HG02970 (cell line): Measurements from ENCODE around the gene RNF19B.

Source experiments
- ATAC-seq: cut with Tn5 transposase; IDR thresholded peaks from one replicate; pipeline ENCODE4 v1.9.1; 2021; ENCODE audit warnings: mild to moderate bottlenecking, moderate library complexity, moderate number of reproducible peaks; ENCODE audit not compliant: unreplicated experiment, low FRiP score

The RNF19B gene, protein sequence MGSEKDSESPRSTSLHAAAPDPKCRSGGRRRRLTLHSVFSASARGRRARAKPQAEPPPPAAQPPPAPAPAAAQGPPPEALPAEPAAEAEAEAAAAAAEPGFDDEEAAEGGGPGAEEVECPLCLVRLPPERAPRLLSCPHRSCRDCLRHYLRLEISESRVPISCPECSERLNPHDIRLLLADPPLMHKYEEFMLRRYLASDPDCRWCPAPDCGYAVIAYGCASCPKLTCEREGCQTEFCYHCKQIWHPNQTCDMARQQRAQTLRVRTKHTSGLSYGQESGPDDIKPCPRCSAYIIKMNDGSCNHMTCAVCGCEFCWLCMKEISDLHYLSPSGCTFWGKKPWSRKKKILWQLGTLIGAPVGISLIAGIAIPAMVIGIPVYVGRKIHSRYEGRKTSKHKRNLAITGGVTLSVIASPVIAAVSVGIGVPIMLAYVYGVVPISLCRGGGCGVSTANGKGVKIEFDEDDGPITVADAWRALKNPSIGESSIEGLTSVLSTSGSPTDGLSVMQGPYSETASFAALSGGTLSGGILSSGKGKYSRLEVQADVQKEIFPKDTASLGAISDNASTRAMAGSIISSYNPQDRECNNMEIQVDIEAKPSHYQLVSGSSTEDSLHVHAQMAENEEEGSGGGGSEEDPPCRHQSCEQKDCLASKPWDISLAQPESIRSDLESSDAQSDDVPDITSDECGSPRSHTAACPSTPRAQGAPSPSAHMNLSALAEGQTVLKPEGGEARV

GRCh38 chr1:32964461-32965250, at the start of gene RNF19B:
TSS of gene RNF19B (minus strand) at chr1:32964809. CDS start at chr1:32964685, 124 bp downstream.
- peak; percentile 75 for ATAC-seq

DNA sequence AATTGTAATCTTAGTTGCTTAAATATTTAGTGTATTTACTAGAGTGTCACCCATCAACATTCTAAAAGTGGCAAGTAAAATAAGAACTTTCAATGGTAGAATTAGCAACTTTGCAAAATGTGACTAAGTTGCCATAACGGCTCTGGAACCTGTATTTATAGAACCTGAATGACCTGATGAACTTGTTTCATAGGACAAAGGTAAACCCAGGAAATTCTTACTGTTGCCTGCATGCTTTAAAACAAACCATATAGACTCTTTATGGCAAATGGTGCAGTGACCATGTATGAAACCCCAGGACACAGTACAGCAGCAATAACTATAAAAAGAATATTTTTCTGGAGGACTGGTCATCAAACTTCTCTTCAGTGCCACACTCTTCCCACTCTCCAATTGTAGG, 49.2 kb upstream of the RNF19B start:
- no peak for ATAC-seq

- ATAC-seq, result no peak
Observed at GRCh38 chr1:33012165-33012564, 47.6 kb upstream of the RNF19B start.

- no peak for ATAC-seq
Observed at GRCh38 chr1:33010932-33011731, 46.5 kb upstream of the RNF19B start.

GRCh38 chr1:33009561-33009960, 45.0 kb upstream of the RNF19B start:
- ATAC-seq, result no peak

DNA sequence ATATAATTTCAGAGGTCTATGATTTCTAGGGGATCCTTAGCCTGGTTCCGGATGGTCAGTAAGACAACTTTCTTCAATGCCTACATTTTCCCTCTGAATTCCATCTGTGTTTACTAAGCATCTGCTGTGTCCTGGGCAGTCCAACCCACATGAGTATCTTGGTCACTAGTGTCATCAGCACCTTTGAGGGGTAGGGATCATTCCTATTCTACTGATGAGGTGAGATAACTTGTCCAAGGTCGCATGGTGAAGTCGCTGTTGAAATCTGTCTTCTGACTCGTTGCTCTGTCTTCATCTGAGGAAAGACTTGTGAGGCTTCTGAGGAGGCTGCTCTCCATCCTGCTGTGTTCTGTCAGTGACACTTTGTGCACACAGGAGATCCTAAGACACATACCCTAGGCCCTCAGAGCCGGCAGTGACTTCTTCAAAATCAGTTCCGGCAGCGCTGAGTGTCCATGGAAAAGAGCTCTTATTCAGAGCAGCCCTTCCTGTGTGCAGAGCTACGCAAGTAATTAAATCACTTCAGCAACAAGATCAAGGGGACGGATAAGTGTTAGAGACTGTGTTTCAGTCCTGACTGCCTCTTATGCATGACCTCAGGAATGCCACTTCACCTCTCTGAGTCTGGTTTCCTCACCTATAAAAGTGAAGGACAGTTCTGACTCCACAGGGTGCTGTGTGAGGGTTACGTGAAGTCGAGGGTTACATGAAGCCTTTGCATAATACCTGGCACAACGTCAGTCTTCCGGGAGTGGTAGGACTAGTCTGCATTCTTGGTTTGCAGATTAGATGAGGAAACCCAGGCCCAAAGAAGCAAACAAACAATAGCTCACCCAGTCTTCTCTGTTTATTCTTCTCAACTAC, 43.7 kb upstream of the RNF19B start:
- ATAC-seq, result no peak

- ATAC-seq, result no peak
Observed at GRCh38 chr1:33007190-33008050, 42.8 kb upstream of the RNF19B start.

DNA sequence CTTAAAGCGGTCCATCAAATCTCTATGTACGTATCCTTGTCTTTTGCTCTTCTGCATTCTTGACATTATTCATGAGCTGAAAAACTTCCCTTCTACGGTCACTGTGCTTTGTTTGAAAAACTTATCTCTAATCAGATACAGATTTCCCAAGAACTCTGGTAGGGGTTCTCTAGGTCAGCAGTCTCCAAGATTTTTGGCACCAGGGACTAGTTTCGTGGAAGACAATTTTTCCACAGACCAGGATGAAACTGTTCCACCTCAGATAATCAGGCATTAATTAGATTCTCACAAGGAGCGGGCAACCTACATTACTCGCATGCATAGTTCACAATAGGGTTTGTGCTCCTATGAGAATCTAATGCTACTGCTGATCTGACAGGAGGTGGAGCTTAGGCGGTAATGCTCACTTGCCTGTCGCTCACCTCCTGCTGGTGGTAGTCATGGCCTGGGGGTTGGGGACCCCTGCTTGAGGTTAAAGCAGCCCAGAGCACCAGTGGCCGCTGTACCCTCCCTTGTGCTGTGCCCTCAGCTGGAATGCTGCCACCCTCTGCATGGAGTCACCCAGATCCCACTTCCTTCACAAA, 41.3 kb upstream of the RNF19B start:
- ATAC-seq, result no peak

DNA sequence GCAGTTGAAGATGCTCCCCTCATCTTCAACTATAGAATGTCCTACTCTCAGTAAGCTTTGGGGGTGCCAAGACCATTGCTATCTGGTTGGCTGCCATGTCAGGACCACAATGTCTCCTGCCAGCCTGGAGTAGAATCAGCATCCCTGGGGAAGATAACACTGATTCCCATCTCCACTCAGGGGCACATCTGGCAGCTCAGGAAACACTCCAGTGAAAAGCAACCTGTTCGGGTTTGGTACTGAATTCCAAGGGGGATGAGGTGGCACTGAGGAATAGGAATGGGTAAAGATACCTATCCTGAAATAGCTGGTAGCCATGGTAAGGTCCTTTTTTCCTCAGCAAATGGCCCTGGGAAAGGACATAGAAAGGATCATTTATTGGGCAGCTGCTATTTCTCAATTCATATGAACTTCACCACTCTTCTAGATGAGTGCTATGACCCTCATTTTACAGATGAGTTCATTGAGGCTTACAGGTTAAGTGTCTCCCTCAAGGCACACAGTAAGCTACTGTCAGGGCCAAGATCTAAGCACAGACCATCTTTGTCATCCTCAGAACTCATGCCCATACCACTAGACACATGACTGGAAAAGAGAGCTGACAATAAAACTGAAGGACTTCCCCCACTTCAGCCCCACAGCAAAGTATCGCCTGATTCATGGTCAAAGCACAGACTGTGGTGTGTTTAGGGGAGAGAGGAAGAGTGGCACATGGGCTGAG, 40.7 kb upstream of the RNF19B start:
- no peak for ATAC-seq

- ATAC-seq, result no peak
Observed at GRCh38 chr1:33004613-33005012, 40.0 kb upstream of the RNF19B start.

DNA sequence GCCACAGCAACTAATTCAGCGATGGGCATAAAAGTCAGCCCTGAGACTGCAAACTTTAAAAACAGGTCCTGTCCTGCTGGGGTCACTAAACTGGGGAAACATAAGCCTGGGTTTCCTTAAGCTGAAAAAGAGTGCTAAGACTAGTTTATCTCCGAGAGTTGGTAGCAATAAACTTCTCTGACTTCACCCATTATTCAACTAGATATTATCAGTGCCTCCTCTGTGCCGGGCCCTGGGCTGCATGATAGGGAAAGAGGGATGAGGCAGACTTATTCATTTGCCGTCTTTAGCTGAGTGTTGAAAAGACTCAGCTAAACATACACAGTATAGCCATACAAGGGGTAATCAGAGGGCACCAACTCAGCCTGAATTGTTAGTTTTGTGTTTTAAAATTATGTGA, 39.0 kb upstream of the RNF19B start:
- ATAC-seq, result no peak

DNA sequence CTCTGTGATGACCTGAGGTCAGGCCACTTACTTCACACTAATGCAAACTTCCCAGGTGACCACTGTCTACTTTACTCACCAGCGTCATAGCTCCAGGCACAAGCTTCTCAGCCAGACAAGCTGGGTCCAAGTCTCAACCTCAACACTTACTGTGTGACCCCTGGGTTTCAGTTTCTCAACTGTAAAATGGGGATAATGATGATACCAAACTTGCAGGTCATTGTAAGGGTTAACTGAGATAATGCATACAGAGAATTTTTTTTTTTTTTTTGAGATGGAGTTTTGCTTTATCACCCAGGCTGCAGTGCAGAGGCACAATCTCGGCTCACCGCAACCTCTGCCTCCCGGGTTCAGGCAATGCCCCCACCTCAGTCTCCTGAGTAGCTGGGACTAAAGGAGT, 37.4 kb upstream of the RNF19B start:
- no peak for ATAC-seq

- ATAC-seq, result no peak
Observed at GRCh38 chr1:33001282-33001681, 36.7 kb upstream of the RNF19B start.

DNA sequence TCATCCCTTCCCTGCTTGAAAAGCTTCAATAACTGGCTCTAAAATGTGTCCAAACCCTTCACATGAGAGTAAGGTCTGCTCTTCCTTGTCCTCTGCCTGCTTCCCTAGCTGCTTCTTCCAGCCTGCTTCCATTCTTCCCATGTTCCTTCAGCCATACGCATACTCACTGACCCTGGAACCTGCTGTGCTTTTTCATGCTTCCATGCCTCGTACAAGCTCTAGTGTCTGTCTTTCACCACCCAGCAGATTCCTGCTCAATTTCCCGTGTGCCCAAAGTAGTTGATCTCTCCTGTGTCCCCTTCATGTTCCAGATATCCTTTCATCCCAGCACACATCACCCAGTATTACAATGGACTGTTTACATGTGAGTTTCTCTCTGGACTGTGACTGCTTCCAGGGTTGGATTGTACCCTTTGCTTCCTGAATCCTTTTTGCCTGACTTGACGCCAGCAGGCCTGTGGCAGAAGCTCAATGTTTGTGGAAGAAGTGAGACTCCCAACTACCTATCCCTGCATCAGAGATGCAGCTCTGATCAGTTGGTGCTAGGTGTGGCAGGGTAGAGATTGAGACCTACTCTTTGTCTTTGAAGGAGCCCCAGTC, 35.9 kb upstream of the RNF19B start:
- no peak for ATAC-seq

- ATAC-seq, result no peak
Observed at GRCh38 chr1:32998997-32999396, 34.4 kb upstream of the RNF19B start.

DNA sequence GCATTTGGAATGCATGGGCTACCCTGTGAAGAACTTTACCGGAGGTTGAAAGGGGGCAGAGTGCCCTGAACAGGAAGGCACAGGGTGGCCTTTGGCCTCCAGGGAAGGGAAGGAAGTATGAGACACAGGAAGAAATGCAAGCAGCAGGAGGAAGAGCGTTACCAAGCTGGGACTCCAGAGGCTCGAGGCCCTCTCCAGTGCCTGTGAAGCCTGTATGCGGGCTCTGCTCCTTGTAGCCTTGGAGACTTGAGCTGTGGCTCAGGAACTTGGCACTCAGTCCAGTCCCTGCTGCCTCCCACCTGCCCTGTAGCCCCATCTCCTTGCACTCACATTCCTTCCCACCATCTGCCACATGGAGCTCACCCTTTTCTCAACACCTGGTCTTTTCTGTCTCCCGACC, 33.5 kb upstream of the RNF19B start:
- no peak for ATAC-seq

GRCh38 chr1:32997381-32997891, 32.8 kb upstream of the RNF19B start:
- ATAC-seq, result no peak
